GM12891 (cell line): ENCODE measurements around the gene NBEA.

ENCODE experiments used
- DNase-seq: peaks from one replicate; pipeline ENCODE4 v3.0.0; 2011; ENCODE audit warnings: low spot score; ENCODE audit not compliant: insufficient read length
- FAIRE-seq: peaks from 2 replicates; lab custom pipeline; 2011; peaks lifted over from hg19 to GRCh38; lab: Jason Lieb, UNC
- PAX5 ChIP-seq: IDR thresholded peaks from 2 replicates; pipeline ENCODE4 v1.6.1; 2011; ENCODE audit warnings: low read length, moderate library complexity, mild to moderate bottlenecking; ENCODE audit not compliant: insufficient read depth, severe bottlenecking
- POLR2A ChIP-seq: IDR thresholded peaks from 2 replicates; pipeline ENCODE4 v1.6.1; 2011; ENCODE audit warnings: low read depth, low read length, control low read depth
- POLR2AphosphoS5 ChIP-seq: IDR thresholded peaks from 2 replicates; pipeline ENCODE4 v1.6.1; 2011; ENCODE audit warnings: low read depth, low read length, control low read depth
- POU2F2 ChIP-seq: IDR thresholded peaks from 2 replicates; pipeline ENCODE4 v1.6.1; 2011; ENCODE audit warnings: low read depth, mild to moderate bottlenecking, control low read depth, low read length, moderate library complexity
- SPI1 ChIP-seq: IDR thresholded peaks from 2 replicates; pipeline ENCODE4 v1.6.1; 2011; ENCODE audit warnings: low read depth, low read length, control low read depth
- TAF1 ChIP-seq: IDR thresholded peaks from 2 replicates; pipeline ENCODE4 v1.6.1; 2011; ENCODE audit warnings: low read depth, low read length, control low read depth

The NBEA gene

DNA sequence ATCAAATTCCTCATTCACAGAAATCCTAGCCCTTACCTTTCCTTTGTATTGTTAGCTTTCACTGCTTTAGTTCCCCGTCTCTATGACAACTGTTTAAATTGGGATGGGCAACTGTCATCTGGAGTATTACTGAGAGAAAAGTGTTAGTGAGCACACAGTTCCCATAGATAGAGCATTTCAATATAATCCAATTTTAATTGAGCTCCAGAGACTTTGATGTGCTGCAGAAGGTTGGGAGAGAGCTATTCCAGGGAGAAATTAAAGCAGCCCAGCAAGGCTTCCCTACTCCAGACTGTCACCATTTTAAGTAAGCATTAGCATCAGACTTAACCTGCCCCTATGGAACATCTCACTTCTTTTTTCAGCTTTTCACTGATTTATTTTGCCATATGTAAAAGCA, 589.5 kb downstream of the NBEA start:
- no peak for FAIRE-seq
- TF ChIP-seq PAX5 (no peak), POLR2A (no peak), TAF1 (no peak), SPI1 (no peak), POLR2AphosphoS5 (no peak), POU2F2 (no peak)
- no peak for DNase-seq

DNA sequence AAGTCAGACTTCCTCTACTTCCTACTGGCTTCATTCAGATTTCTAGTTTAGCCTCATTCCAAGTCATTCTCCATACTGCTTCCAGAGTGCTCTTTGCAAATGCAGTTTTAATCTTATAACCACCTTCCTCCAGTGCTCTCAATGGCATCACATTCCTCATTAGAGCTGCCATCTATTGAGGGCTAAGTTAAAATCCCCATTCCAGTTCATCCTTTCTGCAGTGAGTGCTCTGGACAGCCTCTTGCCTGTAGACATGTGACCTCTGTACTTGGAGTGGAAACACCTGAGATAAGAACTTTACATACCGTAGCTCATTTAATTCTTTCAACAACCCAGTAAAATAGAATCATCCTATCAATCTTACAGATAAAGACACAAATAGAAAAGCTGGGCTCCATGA, 592.3 kb downstream of the NBEA start:
- TF ChIP-seq SPI1 (no peak), TAF1 (no peak), PAX5 (no peak), POLR2A (no peak), POU2F2 (no peak), POLR2AphosphoS5 (no peak)
- FAIRE-seq (no peak), DNase-seq (no peak)

DNA sequence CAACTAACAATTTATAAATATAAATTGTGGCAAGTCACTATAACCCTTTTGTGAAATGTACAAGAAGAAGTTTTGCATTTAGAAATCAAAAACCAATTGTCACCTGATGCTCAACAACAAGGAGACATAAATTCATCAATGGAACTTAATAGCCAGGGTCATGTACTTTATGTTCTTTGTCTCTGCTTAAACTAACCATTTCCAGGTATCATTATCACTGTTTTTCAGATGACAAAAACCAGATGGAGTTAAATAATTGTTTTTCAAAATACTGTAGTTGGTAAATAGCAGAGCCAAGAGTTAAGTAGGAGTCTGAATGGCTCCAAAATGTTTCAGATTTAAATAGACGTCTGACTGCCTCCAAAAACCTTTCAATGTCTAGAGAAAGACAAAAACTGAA, 606.7 kb downstream of the NBEA start:
- no peak for FAIRE-seq

DNA sequence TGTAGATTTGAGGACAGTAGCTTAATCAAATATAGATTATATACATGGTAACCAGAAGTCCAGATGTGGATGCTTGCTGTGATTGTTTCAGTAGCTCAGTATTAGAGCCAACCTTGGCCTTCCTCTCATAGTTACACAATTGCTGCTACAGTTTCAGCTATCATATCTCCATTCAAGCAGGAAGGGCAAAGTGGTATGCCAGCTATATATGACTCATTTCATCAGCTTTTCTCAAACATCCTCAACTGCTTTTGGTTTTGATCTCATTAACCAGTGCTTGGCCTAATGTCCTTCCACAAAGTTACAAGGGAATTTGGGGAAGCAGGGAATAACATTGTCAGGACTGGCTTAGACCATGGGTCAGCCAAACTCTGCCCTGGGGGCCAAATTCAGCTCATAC, 607.4 kb downstream of the NBEA start:
- DNase-seq: no peak
- TF ChIP-seq POLR2A (no peak), TAF1 (no peak), POU2F2 (no peak), SPI1 (no peak), POLR2AphosphoS5 (no peak), PAX5 (no peak)

More for the DNA sequence above, 606.7 kb downstream of the NBEA start:
- DNase-seq: no peak
- TF ChIP-seq POLR2AphosphoS5 (no peak), POLR2A (no peak), SPI1 (no peak), TAF1 (no peak), POU2F2 (no peak), PAX5 (no peak)

DNA sequence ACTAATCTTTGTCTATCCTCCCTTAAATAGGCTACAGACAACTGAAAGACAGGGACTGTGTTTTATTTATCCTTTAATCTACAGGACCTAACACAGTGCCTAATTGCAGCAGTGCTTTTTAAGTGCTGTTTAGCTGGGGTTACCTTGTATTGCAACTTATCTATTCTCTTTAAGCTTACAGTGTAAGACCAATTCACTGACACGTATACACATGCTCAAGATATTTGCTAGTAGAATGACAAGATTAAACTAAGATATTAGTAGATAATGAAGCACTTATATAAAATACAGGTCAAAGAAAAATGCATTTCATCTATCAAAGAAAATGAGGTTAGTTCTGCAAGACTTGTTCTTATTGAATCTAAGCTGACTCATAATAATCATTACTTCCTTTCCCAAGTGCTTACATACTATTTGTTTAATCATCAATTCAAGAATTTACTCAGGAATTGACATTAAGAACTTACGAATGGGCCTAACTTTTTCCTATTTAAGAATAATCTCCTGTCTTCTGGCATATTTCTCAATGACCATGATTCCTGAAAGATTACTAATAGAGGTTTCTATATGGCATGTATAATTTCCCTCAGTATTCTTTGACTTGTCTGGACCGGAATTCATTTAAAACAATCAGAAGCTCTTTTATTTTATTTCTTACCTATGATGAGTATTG, 610.2 kb downstream of the NBEA start:
- DNase-seq: no peak
- no peak for FAIRE-seq
- no peak for TF ChIP-seq POU2F2
- no peak for TF ChIP-seq SPI1

More for the DNA sequence above, 607.4 kb downstream of the NBEA start:
- no peak for FAIRE-seq

DNA sequence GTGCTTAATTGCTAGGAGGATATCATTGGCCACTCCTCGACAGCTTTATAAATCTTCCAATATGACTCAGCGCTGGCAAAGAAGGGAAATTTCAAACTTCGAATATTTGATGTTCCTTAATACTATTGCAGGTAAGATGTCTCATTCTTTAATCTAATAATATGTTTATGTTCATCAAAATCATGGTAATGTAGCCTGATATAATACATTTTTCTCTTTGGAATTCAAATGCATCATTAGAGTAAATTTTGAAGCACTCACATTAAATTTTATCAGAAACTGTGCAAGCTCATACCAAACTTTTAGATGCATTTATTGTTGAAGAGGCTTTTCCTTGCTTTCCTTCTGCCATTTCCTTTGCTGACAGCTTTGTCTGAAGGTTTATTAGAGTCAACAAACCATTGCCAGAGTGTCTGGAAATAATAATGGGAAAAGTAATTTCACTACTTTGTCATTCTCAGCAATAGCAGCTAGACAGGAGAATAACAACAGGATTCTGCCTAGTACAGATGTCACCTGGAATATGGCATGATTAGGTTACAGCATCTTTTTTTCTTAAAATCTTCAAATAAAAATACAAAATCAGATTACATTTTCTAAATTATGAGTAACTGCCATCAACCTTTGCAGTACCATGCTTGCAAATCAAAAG, 613.0 kb downstream of the NBEA start:
- no peak for FAIRE-seq
- TF ChIP-seq POLR2AphosphoS5: no peak

DNA sequence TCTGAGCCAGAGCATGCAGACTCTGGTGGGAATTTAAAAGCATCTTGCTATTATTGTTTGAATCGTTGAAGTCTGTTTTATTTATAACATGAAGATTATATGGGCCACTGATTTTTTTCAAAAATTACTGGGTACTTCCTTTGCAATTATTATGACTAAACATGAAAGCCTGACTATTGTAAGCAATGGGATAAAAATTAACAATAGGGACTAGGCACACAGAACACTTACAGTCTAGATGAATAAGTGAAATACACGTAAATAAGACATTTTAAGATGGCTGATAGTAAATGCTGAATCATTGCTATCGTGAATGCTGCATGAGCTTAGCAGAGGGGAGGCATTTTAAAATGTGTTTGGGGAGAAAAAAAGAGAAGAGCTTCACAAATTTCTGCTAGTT, 615.4 kb downstream of the NBEA start:
- TF ChIP-seq SPI1: no peak
- TF ChIP-seq TAF1: no peak
- no peak for TF ChIP-seq POLR2A
- FAIRE-seq (no peak), DNase-seq (no peak)

More for the DNA sequence above, 613.0 kb downstream of the NBEA start:
- no peak for DNase-seq

DNA sequence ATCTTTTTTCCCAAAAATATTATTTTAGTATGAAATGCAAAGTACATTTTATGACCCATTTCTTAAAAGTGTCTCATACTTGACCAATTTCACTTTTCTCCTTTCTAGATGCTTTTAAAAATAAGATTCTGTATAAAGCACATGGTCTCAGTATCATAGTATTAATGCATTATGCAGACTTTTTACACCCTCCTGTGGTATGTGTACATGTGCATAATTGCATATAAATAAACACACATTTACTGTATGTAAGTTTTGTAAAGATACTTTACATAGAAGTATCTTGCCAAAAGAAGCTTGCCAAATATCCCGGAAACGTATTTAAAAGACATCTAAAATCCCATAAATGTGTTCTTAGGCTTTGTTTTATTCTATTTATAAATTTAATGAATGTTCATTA, 619.5 kb downstream of the NBEA start:
- FAIRE-seq: no peak
- DNase-seq: no peak
- no peak for TF ChIP-seq SPI1
- no peak for TF ChIP-seq POLR2AphosphoS5
- TF ChIP-seq POU2F2: no peak
- no peak for TF ChIP-seq PAX5
- TF ChIP-seq TAF1: no peak
- no peak for TF ChIP-seq POLR2A

DNA sequence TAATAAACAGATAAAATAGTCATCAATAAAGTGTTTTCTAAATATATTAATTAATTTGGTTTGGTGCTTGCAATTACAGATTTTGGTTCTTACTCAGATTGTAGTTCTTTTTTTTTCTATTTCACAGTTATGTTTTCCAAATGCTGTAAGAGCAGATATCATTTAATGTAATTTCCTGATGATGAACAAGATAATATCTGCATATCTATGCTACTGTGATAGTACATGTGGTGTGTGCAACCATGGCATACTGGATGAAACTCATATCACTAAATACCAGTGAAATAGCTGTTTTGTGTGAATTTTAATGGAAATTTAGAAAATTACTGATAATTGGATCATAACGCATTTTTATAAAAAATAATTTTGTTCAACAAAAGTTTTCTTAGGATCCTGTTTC, 623.2 kb downstream of the NBEA start:
- DNase-seq (no peak), FAIRE-seq (no peak)
- TF ChIP-seq PAX5 (no peak), POLR2AphosphoS5 (no peak), SPI1 (no peak), TAF1 (no peak), POLR2A (no peak)

DNA sequence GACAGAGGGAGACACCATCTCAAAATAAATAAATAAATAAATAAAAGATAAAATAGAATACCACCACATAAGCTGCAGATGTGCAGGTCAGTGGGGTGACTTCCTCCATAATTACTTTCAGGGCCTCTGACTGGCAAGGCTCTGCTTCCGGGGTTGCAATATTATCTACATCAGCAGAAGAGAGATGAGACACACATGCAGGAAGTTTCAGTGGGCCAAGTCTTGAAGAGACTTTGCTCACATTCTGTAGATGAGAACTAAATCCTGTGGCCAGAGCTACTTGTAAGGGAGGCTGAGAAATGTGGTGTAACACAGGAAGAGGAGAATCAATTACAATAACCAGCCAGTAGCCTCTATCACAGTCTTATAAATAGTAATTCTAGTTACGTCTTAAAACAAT, 624.3 kb downstream of the NBEA start:
- FAIRE-seq (no peak), DNase-seq (no peak)
- TF ChIP-seq SPI1 (no peak), POU2F2 (no peak), POLR2AphosphoS5 (no peak), POLR2A (no peak), TAF1 (no peak), PAX5 (no peak)

DNA sequence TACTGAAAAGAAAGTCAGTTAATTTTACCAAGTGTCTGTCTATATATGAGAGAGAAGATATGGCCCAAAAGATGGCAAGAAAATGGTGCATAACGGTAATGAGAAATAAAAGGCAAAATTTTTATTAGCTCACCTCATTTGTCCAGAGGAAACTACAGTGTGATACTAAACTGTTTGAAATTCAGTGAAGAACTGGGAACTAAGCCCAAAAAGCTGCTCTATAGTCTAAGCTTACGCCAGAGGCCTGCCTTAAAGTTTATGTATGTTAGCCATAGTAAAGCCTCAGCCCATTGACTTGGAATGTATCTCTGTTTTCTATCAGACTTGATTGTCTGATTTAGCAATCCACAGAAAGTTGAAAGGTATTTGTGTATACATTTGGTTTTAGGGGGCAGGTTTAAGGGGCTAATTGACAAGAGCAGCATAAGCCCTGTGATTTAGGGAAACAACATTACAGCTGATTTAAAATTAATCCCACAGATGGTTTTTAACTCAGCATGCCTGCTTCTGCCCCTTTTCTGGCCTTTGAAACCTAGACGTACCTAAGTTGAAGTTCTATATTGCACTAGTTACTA, 625.4 kb downstream of the NBEA start:
- no peak for FAIRE-seq
- TF ChIP-seq PAX5 (no peak), POU2F2 (no peak), SPI1 (no peak), POLR2AphosphoS5 (no peak), TAF1 (no peak), POLR2A (no peak)
- DNase-seq: no peak
